Right renal cortex interstitium (tissue), 3 donors: ENCODE measurements around the gene OR6X1. TPM values are rescaled to one million over a fixed set of nuclear protein-coding genes. Genes with fewer than 3 reads are reported as not detected.
"Not testable (repeated sequence)": the region's sequence is repeated elsewhere in the genome, so short reads cannot be mapped to it uniquely, and the experiment has no call there.

Source experiments
- DNase-seq, 3 donors: peaks; one replicate each; pipeline ENCODE4 v3.0.0-alpha.2; 2013; ENCODE audit warnings: low read depth in 3 of 3, low spot score in 2 of 3
- polyA plus RNA-seq, 3 donors: library from polyadenylated mRNA; unstranded; fragments of 120-200 nt; gene quantifications; one replicate each; pipeline ENCODE4 v1.2.1, GENCODE V29; 2013; ENCODE audit not compliant: insufficient read length in 3 of 3

OR6X1 gene
- polyA plus RNA-seq, 3 donors, result not detected

DNA sequence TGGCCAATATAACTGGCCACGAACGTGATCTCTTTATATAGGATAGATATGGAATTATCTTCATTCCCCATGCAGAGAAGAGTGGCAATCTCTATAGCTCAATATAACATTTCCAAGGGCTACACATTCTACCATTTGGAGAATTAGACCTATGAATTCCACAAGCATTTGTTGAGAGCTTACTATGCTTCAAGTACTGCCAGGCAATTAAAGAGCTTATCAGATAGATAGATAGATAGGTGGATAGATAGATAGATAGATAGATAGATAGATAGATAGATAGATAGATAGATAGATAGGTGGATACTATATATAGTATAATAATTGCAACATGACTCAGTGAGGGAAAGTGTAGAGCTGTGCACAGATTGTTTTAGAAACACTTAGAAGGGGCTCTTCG lies 1.5 kb upstream of the OR6X1 start:
- DNase-seq, result no peak

DNA sequence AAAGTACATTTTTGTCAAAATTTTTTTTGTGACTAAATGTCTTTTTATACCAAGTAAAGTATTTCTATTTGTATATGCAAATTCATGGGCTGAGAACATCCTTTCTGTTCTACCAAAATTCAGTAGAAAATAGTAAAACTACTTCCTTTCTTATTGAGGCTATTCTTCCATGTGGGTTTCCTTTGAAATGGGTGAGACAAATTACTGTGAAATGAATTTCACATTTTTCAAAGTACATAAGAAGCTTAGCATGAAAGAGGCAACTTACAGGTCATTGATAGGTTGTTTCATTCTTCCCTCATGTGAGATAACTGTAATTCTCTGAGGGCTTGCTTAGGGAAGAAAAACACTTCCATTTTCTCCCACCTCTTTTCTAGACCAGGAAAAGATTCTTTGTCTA lies 1.0 kb upstream of the OR6X1 start:
- no peak for DNase-seq

DNA sequence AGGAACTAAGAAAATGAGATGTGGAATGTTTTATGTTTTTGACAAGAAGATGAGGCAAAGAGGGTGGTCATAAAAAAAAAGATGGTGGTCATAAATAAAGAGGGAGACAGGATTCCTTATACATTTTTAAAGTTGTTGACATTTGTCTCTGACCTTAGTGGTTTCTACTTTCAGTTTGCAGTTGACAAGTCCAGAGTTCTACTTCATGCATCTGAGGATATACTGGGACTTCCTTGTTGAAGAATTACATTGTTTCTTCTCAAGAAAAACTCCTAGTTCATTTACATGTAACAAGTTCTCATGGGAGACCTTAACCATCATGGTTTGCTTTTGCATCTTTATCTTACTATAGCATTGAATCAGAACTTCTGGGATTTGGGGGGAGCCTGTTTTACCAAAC lies 1.2 kb downstream of the OR6X1 start:
- DNase-seq, result no peak

DNA sequence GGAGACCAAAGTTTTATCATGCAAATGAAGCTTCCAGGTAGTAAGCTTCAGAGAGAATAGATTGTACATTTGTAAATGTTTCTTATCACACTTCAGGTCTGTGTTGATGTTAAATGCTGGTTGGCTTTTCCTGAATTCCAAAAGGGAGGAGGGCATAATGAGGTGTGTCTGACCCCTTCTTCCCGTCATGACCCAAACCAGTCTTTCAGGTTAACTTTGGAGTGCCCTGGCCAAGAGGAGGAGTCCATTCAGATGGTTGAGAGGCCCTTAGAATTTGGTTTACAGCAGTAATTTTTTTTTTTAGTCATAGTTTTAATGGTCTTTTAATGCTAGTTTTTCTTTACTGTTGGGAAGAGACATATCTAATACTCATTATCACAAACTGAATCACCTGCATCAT lies 2.5 kb downstream of the OR6X1 start:
- DNase-seq, result no peak

DNA sequence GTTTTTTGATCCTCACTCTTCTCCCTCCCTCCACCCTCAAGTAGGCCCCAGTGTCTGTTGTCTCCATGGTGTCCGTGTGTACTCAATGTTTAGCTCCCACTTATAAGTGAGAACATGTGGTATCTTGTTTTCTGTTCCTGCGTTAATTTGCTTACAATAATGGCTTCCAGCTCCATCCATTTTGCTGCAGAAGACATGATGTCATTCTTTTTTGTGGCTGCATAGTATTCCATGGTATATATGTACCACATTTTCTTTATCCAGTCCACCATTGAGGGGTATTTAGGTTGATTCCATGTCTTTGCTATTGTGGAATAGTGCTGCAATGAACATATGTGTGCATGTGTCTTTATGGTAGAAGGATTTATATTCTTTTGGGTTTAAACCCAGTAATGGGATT lies 6.0 kb downstream of the OR6X1 start:
- not testable (repeated sequence) for DNase-seq

DNA sequence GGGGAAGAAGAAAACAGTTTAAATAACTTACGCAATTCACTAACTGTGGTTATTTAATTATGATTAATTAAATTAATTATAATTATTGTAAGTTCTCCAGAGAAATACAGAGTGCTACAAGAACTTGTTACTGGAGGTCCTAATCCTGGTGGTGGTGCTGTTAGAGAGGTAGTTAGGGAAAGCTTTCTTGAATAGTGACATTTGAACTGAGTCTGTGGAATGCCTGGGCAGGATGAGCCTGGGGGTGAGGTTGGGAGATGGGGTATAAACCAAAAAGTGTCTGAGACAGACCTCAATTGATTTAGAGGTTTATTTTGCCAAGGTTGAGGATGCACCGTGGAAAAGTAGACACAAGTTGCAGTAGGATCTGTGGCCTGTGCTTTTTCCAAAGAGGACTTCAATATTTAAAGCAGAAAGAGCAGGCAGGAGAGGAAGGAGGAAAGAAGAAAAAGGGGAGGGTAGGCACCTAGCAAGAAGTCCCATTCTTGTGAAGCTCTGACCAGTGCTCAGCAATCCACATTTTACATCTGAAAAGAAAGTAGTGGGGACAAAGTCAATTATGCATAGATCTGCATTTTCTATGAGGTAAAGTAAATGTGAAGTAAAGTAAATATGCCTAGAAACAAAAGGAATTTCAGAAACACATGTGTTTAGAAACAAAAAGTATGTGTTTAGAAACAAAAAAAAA lies 8.4 kb downstream of the OR6X1 start:
- DNase-seq, result no peak

DNA sequence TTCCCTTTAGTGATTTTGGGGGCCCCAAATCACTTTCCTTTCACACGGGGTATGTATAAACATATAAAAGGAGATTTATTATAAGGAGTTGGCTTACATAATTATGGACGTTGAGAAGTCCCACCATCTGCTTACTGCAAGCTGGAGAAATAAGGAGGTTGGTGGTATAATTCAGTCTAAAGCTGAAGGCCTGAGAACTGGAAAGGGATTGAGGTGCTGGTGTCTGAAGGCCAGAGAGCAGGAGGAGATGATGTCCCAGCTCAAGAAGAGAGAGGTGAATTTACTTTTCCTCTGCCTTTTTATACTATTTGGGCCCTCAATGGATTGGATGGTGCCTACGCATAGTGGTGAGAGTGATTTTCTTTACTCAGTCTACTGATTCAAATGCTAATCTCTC lies 11.6 kb downstream of the OR6X1 start:
- DNase-seq, result no peak

DNA sequence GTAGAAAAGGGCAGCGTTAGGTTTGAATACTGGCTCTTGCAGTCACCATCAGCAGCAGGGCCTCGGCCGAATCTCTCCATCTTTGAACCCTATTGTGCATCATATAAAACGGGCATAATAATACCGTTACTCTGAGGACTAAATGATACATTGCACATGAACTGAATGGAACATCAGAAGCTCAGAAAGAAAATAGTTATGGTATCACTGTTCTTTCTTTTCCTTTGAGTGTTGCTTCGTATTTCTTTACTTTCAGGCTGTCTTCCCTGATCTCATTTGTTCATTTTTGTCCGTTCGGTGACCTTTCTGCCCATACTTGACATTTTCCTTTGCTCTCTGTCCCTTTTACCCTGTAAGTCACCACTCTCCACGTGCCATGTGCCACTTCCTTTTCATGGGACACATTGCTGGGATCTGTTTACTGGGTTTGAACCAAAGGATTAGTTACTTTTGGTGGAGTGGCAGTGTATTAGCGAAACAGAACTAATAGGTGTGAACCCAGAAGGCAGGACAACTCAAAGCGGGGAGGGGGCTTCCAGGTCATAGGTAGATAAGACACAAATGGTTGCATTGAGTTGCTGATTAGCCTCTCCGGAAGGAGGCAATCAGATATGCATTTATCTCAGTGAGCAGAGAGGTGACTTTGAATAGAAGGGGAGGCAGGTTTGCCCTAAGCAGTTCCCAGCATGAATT lies 12.1 kb downstream of the OR6X1 start:
- DNase-seq, result peak in 1 of 3 donors; percentile 5

DNA sequence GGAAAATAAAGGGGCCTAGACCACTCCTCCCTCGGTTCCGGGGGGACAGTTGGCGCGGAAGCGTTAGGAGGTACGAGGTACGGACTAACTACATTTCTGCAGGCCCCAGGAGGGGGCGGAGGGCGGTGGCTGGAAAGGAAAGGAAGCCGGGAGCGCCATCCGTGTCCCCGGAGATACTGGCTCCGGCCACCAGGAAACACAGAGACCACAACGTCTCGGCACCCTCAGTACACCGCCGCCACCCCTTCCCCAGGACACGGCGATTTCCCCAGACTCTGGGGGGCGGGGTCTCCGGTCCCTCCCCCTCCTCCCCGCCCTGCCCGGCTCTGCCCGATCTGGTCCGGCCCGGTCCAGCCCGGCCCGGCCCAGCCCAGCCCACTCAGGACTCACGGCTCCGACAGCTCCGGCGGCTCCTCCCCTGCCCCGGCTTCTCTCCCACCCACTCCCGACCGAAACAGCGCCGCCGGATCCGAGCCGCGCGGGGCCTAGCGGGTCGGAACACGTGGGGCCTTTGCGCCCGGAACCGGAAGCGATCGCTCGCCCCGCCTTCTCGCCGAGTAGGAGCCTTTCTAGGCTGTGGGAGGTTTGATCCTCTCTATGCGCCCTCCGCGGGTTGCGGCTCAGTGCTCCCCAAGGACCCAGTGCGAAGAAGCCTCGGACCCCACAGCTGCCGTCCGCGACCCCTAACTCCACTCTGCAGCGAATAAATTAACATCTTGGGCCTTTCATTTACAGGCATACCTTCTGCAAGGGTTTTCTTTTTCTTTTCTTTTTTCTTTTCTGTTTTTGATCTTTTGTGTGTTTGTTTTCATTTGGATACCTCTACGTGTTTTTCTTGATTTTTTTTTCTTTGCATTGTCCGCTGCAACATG lies 12.9 kb downstream of the OR6X1 start, which contains the start of gene ZNF202:
Gene ZNF202 (minus strand): TSS at position 502 of the 872 bp plus-strand sequence. CDS start 10,772 bp downstream, outside the sequence.
- DNase-seq, result peak; percentile 61 to 79 (median 76)

DNA sequence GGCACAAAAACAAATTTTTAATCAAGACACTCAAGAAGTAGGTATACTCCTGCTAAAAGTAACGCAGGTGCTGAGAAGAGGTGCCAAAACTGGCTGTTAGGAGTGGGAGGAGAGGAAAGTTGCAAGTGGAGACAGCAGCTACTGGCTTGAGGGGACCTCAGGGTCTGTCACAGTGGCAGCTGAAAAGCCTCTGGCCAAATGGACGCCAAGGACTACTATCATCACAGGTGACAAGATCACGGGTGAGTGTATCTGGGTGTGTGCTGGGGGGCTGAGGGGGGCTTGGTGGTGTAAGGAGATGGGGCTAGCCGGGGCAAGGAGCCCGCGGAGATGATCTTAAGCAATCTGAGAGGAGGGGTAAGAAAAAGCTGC lies 13.5 kb downstream of the OR6X1 start:
- no peak for DNase-seq

DNA sequence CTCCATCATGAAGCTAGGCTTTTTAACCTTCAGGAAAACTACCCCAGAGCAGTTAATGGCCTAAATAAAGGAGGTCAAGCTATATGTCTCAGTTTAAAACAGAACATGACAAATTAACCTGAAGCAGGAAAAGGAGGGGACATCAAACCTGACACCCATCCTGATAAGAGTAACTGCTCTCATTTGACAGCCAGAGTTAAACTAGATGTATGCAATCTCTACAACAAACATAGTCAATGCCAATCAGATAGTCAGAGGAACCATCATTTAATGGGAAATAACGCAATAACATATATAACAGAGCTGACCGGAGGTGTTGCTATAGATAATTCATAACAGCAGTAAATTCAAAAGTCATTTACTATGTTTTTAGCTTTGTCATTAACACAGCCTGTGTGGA lies 15.9 kb downstream of the OR6X1 start:
- no peak for DNase-seq

DNA sequence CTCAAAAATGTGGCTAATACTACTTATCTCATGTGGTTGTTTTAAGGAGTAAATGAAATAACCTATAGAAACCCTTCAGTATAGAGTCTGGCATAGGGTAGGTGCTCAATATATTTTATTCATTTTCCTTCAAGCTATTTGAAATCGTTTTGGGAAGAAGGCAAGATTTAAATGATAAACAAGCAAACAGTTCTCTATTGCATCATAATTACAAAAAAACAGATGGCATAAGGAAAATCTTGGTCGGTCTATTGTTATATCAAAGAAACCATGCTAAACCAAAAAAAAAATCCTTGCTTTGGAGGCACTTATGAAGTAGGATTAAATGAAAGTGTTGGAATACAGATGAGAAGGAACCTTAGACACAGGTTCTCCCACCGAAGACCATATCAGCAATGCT lies 17.5 kb downstream of the OR6X1 start:
- DNase-seq, result no peak

DNA sequence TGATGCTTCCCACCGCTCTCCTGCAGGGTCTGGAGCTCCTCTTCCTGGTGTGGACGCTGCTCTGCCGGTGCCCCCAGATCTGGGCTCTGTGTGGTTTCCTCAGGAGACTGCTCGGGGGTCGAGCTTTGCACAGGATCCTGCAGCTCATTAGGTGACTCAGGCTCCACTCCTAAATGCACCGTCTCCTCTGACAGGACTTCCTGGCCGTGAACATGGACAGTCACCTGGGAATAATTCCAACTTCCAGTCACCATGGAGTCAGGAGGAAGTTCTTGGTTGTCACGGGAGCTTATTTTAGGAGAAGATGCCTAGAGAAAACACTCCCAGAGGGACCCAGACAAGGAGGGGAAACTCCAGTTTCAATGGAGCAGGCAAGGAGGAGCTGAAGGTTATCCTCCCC lies 24.7 kb downstream of the OR6X1 start:
- DNase-seq, result no peak

DNA sequence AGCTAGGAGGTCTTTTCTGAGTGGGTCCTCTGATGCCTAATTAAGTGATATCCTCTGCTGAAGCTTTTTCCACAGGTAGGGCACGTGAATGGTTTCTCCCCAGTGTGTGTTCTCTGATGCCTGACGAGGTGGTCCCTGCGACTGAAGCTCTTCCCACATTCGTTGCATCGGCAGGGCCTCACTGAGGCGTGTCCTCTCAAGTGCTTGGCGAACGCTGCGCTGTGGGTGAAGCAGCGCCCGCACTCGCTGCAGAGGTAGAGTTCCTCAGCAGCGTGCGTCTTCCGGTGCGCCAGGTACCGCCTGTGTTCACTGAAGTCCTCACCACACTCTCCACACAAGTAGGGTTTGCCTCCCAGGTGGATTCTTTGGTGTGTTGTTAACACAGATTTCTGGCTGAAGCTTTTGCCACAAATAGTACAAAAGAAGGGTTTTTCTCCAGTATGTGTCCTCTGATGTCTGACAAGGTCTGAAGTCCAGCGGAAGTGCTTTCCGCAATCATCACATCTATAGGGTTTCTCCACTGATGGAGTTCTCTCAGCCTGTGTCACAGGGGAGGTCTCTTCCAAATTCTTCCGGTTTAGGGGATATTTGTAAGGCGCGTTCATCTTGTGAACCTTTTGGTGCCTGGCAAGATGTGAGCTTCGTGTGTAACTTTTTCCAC lies 28.2 kb downstream of the OR6X1 start:
- DNase-seq, result no peak

DNA sequence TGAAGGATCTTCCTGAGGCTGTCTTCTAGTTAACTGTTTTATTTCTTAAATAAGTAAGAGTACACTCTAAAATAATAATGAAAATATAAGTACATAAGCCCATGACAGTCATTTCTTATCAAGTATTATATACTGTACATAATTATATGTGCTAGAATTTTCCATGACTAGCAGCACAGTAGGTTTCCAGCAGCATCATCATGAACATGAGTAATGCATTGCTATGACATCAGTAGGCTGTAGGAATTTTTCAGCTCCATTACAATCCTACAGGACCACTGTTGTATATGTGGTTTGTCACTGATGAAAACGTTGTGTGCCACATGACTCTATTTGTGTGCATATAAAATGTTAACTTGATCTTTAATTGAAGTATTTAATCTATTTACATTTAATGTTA lies 34.9 kb downstream of the OR6X1 start:
- no peak for DNase-seq

DNA sequence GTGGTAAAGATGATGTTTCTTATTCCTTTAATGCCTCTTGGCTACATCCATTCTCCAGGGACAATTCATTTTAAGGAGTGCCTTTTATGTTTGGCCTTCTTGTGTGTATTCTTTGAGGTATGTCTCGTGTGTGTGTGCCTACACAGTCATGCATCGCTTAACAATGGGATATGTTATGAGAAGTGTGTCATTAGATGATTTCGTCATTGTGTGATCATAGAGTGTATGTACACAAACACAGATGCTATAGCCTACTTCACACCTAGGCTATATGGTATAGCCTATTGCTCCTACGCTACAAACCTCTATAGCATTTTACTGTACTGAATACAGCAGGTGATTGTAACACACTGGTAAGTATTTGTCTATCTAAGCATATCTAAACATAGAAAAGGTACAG lies 35.8 kb downstream of the OR6X1 start:
- DNase-seq, result no peak

DNA sequence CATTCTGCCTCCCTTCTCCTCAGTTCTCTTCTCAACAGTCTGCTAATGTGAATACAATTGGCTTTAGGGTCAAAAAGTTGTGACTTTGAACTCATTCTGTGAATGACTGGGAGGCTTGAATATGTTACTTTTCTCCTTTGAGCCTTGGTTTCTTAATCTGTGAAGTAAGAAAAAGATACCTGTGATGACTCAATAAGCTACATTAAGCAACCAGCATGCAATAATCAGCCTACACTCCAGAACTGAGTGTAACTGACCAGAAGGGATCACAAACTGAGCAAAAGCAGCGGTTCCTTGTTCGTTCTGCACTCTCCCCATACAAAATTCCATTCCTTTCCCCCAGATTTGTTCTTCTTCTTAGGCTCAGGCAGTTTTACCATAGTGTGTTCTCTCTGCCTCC lies 36.3 kb downstream of the OR6X1 start:
- no peak for DNase-seq

DNA sequence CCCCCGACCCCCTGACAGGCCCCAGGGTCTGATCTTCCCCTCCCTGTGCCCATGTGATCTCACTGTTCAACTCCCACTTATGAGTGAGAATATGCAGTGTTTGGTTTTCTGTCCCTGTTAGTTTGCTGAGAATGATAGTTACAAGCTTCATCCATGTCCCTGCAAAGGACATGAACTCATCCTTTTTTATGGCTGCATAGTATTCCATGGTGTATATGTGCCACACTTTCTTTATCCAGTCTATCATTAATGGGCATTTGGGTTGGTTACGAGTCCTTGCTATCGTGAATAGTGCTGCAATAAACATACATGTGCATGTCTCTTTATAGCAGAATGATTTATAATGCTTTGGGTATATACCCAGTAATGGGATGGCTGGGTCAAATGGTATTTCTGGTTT lies 41.7 kb downstream of the OR6X1 start:
- not testable (repeated sequence) for DNase-seq

DNA sequence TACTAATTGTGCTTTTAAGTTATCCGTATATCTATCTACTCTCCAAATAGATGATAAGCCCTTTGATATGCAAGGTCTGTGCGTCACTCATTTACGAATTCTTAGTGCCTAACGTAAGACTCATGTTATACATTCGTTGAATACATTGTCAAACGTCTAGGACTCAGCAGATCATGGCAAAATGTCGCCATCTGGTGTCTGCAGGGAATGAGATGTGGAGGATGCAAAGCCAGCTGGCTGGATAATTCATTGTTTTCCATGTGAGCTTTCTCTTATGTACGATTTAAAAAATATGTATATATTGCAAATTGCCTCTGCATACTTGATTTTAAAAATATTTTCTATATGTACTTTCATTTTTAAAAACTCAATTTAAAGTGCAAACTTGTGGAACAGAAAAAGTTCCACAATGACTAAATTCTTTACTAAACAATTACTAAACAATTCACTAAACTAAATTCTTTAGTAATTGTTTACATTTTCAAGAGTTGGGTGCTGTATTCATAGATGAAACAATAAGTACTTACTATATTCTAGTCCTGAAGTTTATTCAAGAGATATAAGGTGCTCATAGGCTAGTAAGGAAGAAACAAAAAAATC lies 46.6 kb downstream of the OR6X1 start:
- DNase-seq, result peak; percentile 36 to 67 (median 59)

DNA sequence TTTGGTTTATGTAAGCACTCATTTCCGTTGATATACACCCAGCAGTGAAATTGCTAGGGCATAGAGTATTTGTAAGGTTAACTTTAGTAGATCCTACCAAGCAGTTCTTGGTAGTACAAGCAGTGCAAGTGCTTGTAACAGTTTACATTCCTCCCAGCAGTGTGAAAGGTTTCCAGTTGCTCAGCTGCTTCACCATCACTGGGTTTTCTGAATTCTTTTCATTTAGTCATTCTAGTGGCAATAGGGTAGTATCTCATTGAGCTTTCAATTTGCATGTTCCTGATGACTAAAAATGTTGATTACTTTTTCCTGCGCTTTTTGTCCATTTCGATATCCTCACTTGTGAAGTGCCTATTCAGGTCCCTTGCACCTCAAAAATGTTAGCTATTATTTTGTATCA lies 47.1 kb downstream of the OR6X1 start:
- DNase-seq, result no peak

DNA sequence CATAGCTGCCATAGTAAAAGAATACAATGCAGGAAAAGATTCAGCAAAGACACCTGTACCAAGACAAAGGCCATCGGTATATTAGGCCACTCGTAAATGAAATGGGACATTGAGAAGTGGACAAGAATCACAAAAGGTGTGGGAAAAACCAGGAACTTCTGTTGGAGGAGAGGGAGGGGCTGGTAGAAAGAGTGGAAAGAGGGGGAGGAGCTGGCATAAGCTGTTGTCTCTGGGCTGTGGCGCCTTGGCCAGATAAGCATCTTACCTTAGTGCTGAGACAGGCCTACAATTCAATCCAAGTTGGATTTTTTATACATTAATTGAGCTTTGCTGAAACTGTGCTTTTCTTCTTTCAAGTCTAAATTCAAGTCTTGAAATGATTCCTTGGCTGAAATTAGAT lies 50.0 kb downstream of the OR6X1 start:
- DNase-seq, result no peak
